WTC11 (cell line): ENCODE measurements around the gene CDC5L. TPM values are rescaled to one million over a fixed set of nuclear protein-coding genes. Genes with fewer than 3 reads are reported as not detected.

Experiments
- ATAC-seq: fragments of 200-7000 bp; cut with Tn5 transposase; 2 replicates; pipeline ENCODE4 v1.10.0; 2021; ENCODE audit warnings: mild to moderate bottlenecking, moderate library complexity
- CTCF ChIA-PET: fragments of 300-600 bp; sonication (Branson Sonifier 250); formaldehyde crosslinking; loops from one replicate; lab custom pipeline; 2021; ENCODE audit warnings: antibody characterized with exemption; lab: Charles Lee
- POLR2A ChIA-PET: fragments of 350-600 bp; sonication (Branson Sonifier 250); formaldehyde crosslinking; loops from one replicate; lab custom pipeline; 2021; ENCODE audit warnings: antibody characterized with exemption; lab: Charles Lee
- DNase-seq: peaks from one replicate; pipeline ENCODE4 v3.0.0; 2021; ENCODE audit warnings: low spot score
- H3K27ac Mint-ChIP-seq: 2 replicates; pipeline ENCODE4 v1.8.0; 2021; ENCODE audit warnings: mixed read lengths
- H3K27me3 Mint-ChIP-seq: 2 replicates; pipeline ENCODE4 v1.8.0; 2021; ENCODE audit warnings: low read depth, mild to moderate bottlenecking, moderate library complexity, mixed read lengths
- H3K36me3 Mint-ChIP-seq: 2 replicates; pipeline ENCODE4 v1.8.0; 2021; ENCODE audit warnings: mixed read lengths
- H3K4me1 Mint-ChIP-seq: 2 replicates; pipeline ENCODE4 v1.8.0; 2022; ENCODE audit warnings: mixed read lengths
- H3K4me3 Mint-ChIP-seq: 2 replicates; pipeline ENCODE4 v1.8.0; 2021; ENCODE audit warnings: mild to moderate bottlenecking, moderate library complexity, mixed read lengths
- H3K9me3 Mint-ChIP-seq: 2 replicates; pipeline ENCODE4 v1.8.0; 2021; ENCODE audit warnings: mixed read lengths
- AFF4 ChIP-seq: sonication (generic); formaldehyde crosslinking; IDR thresholded peaks from 2 replicates; pipeline ENCODE4 v1.8.1; 2023; ENCODE audit warnings: mild to moderate bottlenecking, missing genetic modification reagents, borderline replicate concordance
- CTCF ChIP-seq: fragments of 200-600 bp; IDR thresholded peaks from 2 replicates; pipeline ENCODE4 v1.8.0; 2022; ENCODE audit warnings: antibody characterized with exemption
- E2F1 ChIP-seq: sonication (generic); formaldehyde crosslinking; IDR thresholded peaks from 2 replicates; pipeline ENCODE4 v1.8.0; 2022; ENCODE audit warnings: mild to moderate bottlenecking, missing genetic modification reagents
- E2F4 ChIP-seq: sonication (generic); formaldehyde crosslinking; IDR thresholded peaks from 2 replicates; pipeline ENCODE4 v1.8.1; 2022; ENCODE audit warnings: low read depth, mild to moderate bottlenecking, moderate library complexity, missing genetic modification reagents, borderline replicate concordance
- FOXJ3 ChIP-seq: sonication (generic); formaldehyde crosslinking; IDR thresholded peaks from 2 replicates; pipeline ENCODE4 v1.9.0; 2021; ENCODE audit warnings: missing genetic modification reagents, mild to moderate bottlenecking, borderline replicate concordance
- HMGA2 ChIP-seq: fragments of 250-450 bp; sonication (Bioruptor Pico); IDR thresholded peaks from 2 replicates; pipeline ENCODE4 v1.4.0; 2021; ENCODE audit warnings: mild to moderate bottlenecking, moderate library complexity
- JUN ChIP-seq: sonication (generic); formaldehyde crosslinking; IDR thresholded peaks from 2 replicates; pipeline ENCODE4 v1.8.0; 2023; ENCODE audit warnings: mild to moderate bottlenecking, missing genetic modification reagents
- MXD4 ChIP-seq: fragments of 250-450 bp; sonication (Bioruptor Pico); IDR thresholded peaks from 2 replicates; pipeline ENCODE4 v1.8.0; 2021; ENCODE audit warnings: mild to moderate bottlenecking, moderate library complexity, borderline replicate concordance
- NR2C2 ChIP-seq: sonication (generic); formaldehyde crosslinking; IDR thresholded peaks from 2 replicates; pipeline ENCODE4 v1.8.0; 2022; ENCODE audit warnings: mild to moderate bottlenecking, missing genetic modification reagents
- PRRX2 ChIP-seq: fragments of 250-450 bp; sonication (Bioruptor Pico); IDR thresholded peaks from 2 replicates; pipeline ENCODE4 v1.8.0; 2021; ENCODE audit warnings: mild to moderate bottlenecking
- SOX15 ChIP-seq: fragments of 250-450 bp; sonication (Bioruptor Pico); IDR thresholded peaks from 2 replicates; pipeline ENCODE4 v1.9.0; 2021; ENCODE audit warnings: mild to moderate bottlenecking
- SP1 ChIP-seq: sonication (generic); formaldehyde crosslinking; conservative IDR thresholded peaks from 2 replicates; pipeline ENCODE4 v1.8.1; 2022; ENCODE audit warnings: missing genetic modification reagents
- TCF7 ChIP-seq: sonication (generic); formaldehyde crosslinking; IDR thresholded peaks from 2 replicates; pipeline ENCODE4 v1.8.0; 2022; ENCODE audit warnings: mild to moderate bottlenecking, low read depth, missing genetic modification reagents, moderate library complexity
- ZBTB21 ChIP-seq: sonication (generic); formaldehyde crosslinking; IDR thresholded peaks from 2 replicates; pipeline ENCODE4 v1.8.1; 2023; ENCODE audit warnings: mild to moderate bottlenecking, missing genetic modification reagents, borderline replicate concordance
- ZBTB43 ChIP-seq: sonication (generic); formaldehyde crosslinking; IDR thresholded peaks from 2 replicates; pipeline ENCODE4 v1.8.1; 2023; ENCODE audit warnings: mild to moderate bottlenecking, missing genetic modification reagents
- ZNF121 ChIP-seq: sonication (generic); formaldehyde crosslinking; IDR thresholded peaks from 2 replicates; pipeline ENCODE4 v1.8.0; 2023; ENCODE audit warnings: missing genetic modification reagents
- ZNF396 ChIP-seq: fragments of 250-450 bp; sonication (Bioruptor Pico); IDR thresholded peaks from 2 replicates; pipeline ENCODE4 v1.8.0; 2021; ENCODE audit warnings: mild to moderate bottlenecking, moderate library complexity, borderline replicate concordance
- ZNF425 ChIP-seq: fragments of 250-450 bp; sonication (Bioruptor Pico); conservative IDR thresholded peaks from 2 replicates; pipeline ENCODE4 v1.9.0; 2021; ENCODE audit warnings: mild to moderate bottlenecking
- ZNF512 ChIP-seq: sonication (generic); formaldehyde crosslinking; IDR thresholded peaks from 2 replicates; pipeline ENCODE4 v1.8.1; 2022; ENCODE audit warnings: missing genetic modification reagents, borderline replicate concordance
- total RNA-seq: library from RNA; stranded (reverse); gene quantifications from 3 replicates; pipeline ENCODE4 v1.2.3, GENCODE V29; 2021

The CDC5L gene
- total RNA-seq, 1 experiment from 2014 or later, result 23.5 TPM

- no peak for ATAC-seq
- H3K27me3 Mint-ChIP-seq, result peaks cover 1% of the 10 kb centered on the region; the same call in 1 of the 2 replicates
These were observed 92.6 kb downstream of the CDC5L start for GRCh38 chr6:44480097-44480541.

GRCh38 chr6:44481056-44481455 lies 93.5 kb downstream of the CDC5L start:
- H3K36me3 Mint-ChIP-seq, result no peaks in the 10 kb centered on the region
- ChIA-PET CTCF (no interaction called here), POLR2A (no interaction called here)
- peaks cover 34% of the 10 kb centered on the region for H3K4me1 Mint-ChIP-seq
- TF ChIP-seq E2F4 (CRISPR knock-in tag), result no peak
- TF ChIP-seq ZNF121 (CRISPR knock-in tag), result no peak
- no peak for TF ChIP-seq HMGA2
- no peak for TF ChIP-seq E2F1 (CRISPR knock-in tag)
- no peaks in the 10 kb centered on the region for H3K9me3 Mint-ChIP-seq
- no peaks in the 10 kb centered on the region for H3K27me3 Mint-ChIP-seq
- ATAC-seq (peak; percentile 41), DNase-seq (no peak)
- no peak overlapping the region for H3K4me3 Mint-ChIP-seq
- no peak overlapping the region for H3K27ac Mint-ChIP-seq

More at GRCh38 chr6:44480097-44480541, 92.6 kb downstream of the CDC5L start:
- Mint-ChIP-seq H3K4me3 (no peak overlapping the region), H3K27ac (no peak overlapping the region), H3K36me3 (no peaks in the 10 kb centered on the region), H3K9me3 (no peaks in the 10 kb centered on the region), H3K4me1 (peaks cover 32% of the 10 kb centered on the region)
- ChIA-PET CTCF (interaction anchor here (0.8 to 1.2 kb wide), 2 partner anchors 151 to 1234 kb away, joined by 3 read pairs; no protein-coding TSS in a partner anchor), POLR2A (no interaction called here)
- TF ChIP-seq SP1 (CRISPR knock-in tag) (no peak), NR2C2 (CRISPR knock-in tag) (no peak), SOX15 (no peak), CTCF (no peak), AFF4 (CRISPR knock-in tag) (no peak), ZBTB43 (CRISPR knock-in tag) (no peak), ZBTB21 (CRISPR knock-in tag) (no peak), JUN (CRISPR knock-in tag) (no peak)
- no peak for DNase-seq

GRCh38 chr6:44481760-44482159 lies 94.3 kb downstream of the CDC5L start:
- DNase-seq, result no peak
- H3K27me3 Mint-ChIP-seq, result no peaks in the 10 kb centered on the region
- H3K4me1 Mint-ChIP-seq, result peaks cover 38% of the 10 kb centered on the region
- H3K27ac Mint-ChIP-seq, result no peak overlapping the region
- ChIA-PET POLR2A (no interaction called here), CTCF (no interaction called here)
- no peaks in the 10 kb centered on the region for H3K9me3 Mint-ChIP-seq
- no peak for ATAC-seq
- H3K4me3 Mint-ChIP-seq, result no peak overlapping the region
- H3K36me3 Mint-ChIP-seq, result no peaks in the 10 kb centered on the region
- TF ChIP-seq ZNF396 (CRISPR knock-in tag) (no peak), PRRX2 (CRISPR knock-in tag) (no peak), FOXJ3 (CRISPR knock-in tag) (no peak), ZNF425 (no peak), ZNF512 (no peak), MXD4 (CRISPR knock-in tag) (no peak), TCF7 (no peak)
